H54 (cell line): ENCODE results near the gene HERC2.
A peak's percentile ranks its signal among the peaks of the same experiment; 100 is the strongest.
"Not testable (repeated sequence)": the region's sequence is repeated elsewhere in the genome, so short reads cannot be mapped to it uniquely, and the experiment has no call there.

Source experiments
- DNase-seq: peaks from one replicate; pipeline ENCODE4 v3.0.0; 2011; ENCODE audit warnings: low spot score, mixed read lengths; ENCODE audit not compliant: insufficient read length
- FAIRE-seq: peaks from 3 replicates; lab custom pipeline; 2011; peaks lifted over from hg19 to GRCh38; lab: Jason Lieb, UNC

Gene HERC2, protein sequence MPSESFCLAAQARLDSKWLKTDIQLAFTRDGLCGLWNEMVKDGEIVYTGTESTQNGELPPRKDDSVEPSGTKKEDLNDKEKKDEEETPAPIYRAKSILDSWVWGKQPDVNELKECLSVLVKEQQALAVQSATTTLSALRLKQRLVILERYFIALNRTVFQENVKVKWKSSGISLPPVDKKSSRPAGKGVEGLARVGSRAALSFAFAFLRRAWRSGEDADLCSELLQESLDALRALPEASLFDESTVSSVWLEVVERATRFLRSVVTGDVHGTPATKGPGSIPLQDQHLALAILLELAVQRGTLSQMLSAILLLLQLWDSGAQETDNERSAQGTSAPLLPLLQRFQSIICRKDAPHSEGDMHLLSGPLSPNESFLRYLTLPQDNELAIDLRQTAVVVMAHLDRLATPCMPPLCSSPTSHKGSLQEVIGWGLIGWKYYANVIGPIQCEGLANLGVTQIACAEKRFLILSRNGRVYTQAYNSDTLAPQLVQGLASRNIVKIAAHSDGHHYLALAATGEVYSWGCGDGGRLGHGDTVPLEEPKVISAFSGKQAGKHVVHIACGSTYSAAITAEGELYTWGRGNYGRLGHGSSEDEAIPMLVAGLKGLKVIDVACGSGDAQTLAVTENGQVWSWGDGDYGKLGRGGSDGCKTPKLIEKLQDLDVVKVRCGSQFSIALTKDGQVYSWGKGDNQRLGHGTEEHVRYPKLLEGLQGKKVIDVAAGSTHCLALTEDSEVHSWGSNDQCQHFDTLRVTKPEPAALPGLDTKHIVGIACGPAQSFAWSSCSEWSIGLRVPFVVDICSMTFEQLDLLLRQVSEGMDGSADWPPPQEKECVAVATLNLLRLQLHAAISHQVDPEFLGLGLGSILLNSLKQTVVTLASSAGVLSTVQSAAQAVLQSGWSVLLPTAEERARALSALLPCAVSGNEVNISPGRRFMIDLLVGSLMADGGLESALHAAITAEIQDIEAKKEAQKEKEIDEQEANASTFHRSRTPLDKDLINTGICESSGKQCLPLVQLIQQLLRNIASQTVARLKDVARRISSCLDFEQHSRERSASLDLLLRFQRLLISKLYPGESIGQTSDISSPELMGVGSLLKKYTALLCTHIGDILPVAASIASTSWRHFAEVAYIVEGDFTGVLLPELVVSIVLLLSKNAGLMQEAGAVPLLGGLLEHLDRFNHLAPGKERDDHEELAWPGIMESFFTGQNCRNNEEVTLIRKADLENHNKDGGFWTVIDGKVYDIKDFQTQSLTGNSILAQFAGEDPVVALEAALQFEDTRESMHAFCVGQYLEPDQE (N-terminal part only)

DNA sequence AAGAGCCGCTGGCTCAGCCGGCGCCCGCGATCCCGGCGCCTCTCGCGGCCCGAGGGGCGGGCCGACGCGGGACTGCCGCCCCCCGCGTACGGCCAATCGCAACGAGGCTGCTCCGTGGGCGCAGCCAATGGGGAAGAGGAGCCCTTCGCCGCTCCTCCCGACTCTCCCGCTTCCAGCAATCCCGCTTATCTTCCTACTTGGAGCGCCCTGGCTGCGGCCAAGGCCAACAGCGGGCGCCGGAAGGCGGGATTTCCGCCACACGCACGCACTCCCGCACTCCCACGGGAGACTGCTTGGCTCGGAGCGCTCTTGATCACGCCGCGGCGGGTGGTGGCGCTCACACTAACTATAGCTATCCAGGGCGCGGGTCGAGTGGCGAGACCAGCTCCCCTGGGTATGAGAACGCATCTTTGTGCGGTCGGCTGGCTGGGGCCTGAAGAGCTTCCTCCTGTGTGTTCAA, at the start of gene HERC2:
Gene HERC2 (minus strand): TSS at position 51 of the 460 bp plus-strand sequence. CDS start 746 bp downstream, outside the sequence.
- FAIRE-seq, DNase-seq: not testable (repeated sequence)

DNA sequence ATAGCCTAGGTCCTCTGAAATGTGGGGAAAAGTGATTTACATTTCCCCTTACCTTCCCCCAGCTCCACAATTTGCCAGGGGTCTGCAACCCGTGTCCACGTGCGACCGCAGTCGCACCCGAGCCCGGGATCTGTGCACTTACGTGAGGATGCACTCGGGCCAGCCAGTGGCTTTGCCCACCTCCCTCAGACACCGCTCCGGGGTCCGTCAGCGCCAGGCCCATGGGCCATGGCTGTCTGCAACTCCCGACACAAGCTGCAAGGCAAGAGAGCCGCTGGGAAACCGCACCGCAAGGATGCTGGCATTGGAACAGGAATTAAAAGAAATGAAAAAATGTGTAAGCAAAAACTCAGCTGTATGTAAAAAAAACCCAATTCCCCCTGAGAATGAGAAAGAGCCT, 43.5 kb upstream of the HERC2 start:
- not testable (repeated sequence) for FAIRE-seq, DNase-seq

DNA sequence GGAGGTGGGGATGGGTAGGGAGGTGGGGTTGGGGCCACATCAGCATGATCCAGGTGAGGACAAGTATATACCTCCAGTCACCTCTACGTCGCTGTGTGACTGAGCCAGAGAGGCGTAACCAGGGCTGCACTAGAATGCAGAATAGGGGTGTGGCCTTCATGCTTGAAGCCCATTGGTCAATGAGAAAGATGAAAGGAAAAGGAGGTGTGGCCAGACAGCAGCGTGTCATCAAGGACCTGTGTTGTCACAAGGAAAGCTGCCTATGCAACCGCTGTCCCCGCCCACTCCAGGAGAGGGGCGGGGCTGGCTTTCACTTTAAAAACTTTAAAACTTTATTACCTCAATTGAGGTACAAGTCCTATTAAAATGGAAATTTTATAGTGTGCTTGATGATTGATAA, 36.0 kb upstream of the HERC2 start, which contains the start of gene GOLGA6L24:
Gene GOLGA6L24 (minus strand): TSS at position 101 of the 400 bp plus-strand sequence. CDS start 61 bp downstream, at position 40.
- not testable (repeated sequence) for FAIRE-seq, DNase-seq

DNA sequence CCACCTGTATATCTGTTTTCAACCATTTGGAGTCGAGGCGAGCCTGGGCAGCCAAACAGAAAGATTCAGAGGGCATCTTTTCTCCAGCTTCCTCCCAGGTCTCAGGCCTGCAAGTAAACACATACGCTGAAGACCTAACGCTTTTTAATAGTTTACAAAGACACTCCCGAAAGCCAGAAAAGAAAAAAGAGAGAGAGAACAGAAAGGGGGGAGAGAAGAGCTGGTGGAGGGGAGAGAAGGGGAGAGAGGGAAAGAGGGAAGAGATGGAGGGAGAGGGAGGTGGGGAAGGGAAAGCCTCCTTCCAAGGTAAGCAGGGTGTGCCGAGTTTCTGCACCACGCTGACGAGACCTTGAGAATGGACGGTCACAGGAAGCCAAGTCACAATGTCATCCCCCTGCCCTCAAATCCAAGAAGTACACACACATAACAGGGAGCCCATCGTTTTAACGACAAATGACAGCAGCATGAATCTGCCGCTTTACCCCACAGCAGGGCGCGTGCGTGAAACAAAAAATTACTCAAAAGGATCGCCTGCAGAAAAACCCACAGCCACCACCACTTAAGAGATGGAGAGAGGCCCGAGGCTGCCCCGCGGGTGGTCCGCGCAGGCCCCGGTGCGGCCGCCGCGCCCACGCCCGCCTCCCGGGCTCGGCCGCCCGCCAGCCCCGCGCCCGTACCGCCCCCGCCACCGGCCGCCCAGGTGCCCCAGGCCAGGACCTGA, 461 bp downstream of the HERC2 start:
- FAIRE-seq = peak; percentile 82
- not testable (repeated sequence) for DNase-seq

DNA sequence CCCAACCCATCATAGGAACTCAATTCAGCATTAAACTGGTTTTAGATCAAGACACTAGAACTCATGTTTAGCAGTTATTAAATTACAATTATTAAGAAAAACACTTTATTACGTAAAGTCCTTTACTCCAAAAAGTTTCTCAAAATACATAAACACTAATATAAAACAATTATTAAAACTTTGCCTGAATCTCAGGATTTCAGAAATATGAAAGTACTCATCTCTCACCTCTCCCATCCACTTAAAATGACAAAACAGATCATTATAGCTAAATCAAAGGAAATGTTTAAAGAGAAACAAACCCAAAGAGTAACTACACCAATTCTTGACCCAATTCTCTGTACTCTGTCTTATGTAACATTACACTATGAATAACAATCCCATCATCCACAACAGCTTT, 2.3 kb downstream of the HERC2 start:
- not testable (repeated sequence) for FAIRE-seq, DNase-seq

DNA sequence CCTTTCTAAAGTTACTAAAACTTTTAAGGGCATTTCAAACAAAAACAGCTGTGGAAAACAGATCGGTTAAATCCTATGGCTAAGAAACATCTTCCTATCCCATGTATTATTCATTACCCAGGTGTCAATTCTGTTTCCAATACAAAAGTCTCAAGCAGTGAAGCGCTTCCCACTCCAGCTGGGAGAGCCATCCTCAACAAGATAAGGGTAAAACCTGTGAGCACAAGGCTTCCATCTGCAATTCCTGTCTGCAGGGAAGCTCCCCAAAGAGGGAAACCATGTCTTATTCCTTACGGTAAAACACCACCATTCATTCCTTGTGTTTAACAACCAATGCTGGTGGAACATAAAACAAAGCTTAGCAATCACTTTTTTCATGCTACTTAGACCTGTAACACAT, 3.2 kb downstream of the HERC2 start:
- FAIRE-seq, DNase-seq: not testable (repeated sequence)

DNA sequence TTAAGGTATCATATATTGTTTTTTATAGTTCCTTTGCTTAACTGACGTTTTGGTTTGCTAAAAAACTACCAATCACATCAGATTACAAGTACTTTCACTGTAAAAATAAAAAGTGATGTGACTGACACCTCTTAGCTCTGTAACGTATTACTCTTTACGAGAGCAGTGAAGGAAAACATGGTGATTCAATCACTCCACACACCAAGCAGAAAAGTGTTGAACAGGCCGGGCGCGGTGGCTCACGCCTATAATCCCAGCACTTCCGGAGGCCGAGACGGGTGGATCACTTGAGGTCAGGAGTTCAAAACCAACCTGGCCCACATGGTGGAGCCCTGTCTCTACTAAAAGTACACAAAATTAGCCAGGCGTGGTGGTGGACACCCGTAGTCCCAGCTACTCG, 3.9 kb downstream of the HERC2 start:
- not testable (repeated sequence) for DNase-seq, FAIRE-seq

DNA sequence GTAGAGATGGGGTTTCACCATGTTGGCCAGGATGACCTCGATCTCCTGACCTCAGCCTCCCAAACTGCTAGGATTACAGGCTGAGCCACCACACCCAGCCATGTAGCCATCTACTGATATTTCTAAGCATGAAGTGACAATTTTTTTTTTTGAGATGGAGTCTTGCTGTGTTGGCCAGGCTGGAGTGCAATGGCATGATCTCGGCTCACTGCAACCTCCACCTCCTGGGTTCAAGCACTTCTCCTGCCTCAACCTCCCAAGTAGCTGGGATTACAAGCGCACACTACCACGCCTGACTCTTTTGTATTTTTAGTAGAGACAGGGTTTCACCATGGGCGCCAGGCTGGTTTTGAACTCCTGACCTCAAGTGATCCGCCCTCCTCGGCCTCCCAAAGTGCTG, 5.0 kb downstream of the HERC2 start:
- FAIRE-seq, DNase-seq: not testable (repeated sequence)

DNA sequence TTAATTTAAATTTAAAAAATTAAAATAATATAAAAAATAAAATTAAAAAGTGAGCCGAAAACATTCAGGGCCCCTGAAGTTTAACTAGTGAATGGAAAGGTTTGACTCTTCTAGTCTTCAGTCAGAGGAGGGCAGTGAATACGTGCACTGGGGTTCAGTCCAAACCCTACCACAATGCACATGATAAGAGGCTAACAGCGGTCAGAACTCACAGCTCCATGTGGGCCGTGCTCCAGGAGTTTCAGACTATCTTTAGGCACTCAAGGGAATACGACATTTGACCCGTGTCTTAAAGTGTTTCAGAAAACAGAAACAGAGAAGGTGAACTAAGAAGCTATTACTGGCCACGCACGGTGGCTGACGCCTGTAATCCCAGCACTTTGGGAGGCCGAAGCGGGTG, 11.5 kb downstream of the HERC2 start:
- DNase-seq, FAIRE-seq: not testable (repeated sequence)

DNA sequence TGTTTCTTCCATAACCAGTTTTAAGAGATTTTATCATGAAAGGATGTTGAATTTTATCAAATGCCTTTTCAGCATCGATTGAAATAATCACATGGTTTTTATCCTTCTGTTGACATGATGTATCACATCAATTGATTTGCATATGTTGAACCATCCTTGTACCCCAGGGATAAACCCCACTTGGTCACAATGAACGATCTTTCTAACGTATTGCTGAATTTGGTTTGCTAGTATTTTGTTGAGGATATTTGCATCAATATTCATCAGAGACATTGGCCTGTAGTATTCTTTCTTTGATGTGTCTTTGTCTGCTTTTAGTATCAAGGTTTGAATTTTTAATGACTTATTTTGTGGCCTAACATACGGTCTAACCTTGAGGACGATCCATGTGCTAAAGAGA, 13.3 kb downstream of the HERC2 start:
- FAIRE-seq = not testable (repeated sequence)

DNA sequence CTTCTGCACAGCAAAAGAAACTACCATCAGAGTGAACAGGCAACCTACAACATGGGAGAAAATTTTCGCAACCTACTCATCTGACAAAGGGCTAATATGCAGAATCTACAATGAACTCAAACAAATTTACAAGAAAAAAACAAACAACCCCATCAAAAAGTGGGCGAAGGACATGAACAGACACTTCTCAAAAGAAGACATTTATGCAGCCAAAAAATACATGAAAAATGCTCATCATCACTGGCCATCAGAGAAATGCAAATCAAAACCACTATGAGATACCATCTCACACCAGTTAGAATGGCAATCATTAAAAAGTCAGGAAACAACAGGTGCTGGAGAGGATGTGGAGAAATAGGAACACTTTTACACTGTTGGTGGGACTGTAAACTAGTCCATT, 16.3 kb downstream of the HERC2 start:
- not testable (repeated sequence) for FAIRE-seq, DNase-seq

More for the DNA sequence above, 13.3 kb downstream of the HERC2 start:
- DNase-seq = not testable (repeated sequence)

DNA sequence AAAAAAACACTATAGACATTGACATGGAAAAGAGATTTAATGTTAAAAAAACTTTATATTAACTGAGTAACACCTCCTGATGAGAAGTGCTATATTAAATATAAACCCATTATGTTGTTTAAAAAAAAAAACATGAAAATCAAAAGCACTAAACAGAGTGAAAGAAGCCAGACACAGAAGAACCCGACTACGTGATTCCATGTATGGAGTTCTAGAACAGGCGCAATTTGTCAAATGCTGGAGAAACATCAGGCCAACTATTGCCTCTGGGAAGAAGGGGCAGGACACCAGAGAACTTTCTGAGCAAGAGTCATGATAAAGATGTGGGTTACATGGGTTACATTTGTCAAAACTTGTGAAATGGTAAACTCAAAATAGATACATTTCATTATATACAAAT, 24.5 kb downstream of the HERC2 start:
- FAIRE-seq, DNase-seq: not testable (repeated sequence)

DNA sequence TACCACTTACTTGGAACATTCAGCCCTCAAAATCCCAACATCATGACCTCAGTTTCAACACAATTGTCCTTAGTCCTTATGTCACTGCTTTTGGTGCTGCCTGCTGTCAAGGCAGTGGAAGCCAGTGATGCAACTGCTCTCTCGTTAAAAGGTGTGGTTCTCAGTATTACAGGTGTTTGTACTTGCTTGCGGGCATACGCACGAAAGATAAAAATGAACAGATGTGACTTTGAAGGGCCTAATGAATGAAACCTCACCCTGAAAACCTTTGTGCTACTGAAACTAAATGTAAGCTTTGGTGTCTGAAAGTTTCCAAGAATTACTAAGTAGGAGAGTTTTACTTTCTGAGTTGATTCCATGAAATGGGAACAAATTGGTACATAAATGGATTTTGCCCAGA, 25.2 kb downstream of the HERC2 start:
- FAIRE-seq = not testable (repeated sequence)

DNA sequence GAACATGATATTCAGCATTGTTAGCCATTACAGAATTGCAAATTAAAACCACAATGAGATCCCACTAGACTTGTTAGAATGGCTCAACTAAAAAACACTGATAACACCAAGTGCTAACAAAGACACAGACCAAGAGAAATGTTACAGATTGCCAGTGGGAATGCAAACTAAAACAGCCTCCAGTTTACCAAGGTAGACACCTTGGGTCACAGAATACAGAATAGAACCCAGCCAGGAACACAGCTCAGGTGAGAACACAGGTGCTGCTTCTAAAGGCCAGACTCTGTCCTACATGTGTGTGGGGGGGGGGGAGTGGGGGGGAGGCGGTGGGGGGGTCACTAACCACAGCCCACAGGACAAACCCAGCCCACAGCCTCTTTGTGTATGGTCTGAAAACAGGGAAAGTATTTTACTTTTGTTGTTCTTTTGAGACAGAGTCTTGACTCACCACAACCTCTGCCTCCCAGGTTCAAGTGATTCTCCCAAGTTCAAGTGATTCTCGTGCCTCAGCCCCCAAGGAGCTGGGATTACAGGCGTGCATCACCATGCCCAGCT, 26.9 kb downstream of the HERC2 start:
- not testable (repeated sequence) for DNase-seq, FAIRE-seq

More for the DNA sequence above, 25.2 kb downstream of the HERC2 start:
- DNase-seq = not testable (repeated sequence)

DNA sequence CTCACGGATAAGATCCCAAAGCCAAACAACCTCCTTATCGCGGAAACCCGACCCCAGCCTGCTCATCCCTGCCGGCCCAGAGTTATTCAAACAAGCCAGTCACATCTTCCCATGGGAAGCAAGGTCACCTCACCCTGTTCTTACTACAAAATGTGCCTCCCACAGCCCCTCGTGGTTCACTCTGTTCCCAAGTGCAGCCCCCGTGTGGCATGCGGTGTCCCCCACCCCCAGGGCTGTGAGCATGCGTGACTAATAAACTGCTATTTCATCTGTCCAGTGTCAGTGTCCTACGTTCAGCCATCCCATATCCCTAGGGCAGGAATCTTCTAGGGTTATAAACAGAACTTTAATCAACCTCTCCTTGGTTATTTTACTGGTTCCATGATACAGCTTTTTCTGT, 27.4 kb downstream of the HERC2 start:
- not testable (repeated sequence) for DNase-seq, FAIRE-seq
